ENCODE results near the gene ABCF2. TPM values are rescaled to one million over a fixed set of nuclear protein-coding genes. Genes with fewer than 3 reads are reported as not detected.

Gene ABCF2
- polyA plus RNA-seq, 1 donor (not counting 4 experiments of a cell fraction or from before 2014, with no cell fraction given) = 33.3 TPM

DNA sequence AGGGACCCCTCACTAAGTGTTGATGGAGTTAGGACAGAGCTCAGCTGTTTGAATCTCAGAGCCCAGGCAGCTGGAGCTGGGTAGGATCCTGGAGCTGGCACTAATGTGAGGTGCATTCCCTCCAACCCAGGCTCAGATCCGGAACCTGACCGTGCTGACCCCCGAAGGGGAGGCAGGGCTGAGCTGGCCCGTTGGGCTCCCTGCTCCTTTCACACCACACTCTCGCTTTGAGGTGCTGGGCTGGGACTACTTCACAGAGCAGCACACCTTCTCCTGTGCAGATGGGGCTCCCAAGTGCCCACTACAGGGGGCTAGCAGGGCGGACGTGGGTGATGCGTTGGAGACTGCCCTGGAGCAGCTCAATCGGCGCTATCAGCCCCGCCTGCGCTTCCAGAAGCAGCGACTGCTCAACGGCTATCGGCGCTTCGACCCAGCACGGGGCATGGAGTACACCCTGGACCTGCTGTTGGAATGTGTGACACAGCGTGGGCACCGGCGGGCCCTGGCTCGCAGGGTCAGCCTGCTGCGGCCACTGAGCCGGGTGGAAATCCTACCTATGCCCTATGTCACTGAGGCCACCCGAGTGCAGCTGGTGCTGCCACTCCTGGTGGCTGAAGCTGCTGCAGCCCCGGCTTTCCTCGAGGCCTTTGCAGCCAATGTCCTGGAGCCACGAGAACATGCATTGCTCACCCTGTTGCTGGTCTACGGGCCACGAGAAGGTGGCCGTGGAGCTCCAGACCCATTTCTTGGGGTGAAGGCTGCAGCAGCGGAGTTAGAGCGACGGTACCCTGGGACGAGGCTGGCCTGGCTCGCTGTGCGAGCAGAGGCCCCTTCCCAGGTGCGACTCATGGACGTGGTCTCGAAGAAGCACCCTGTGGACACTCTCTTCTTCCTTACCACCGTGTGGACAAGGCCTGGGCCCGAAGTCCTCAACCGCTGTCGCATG is 10.5 kb upstream of the ABCF2 start:
- Histone ChIP-seq H2AFZ (ENCODE audit: control insufficient read depth, low read length) (no peak overlapping the region), H3K27ac (ENCODE audit: control insufficient read depth, insufficient read depth, low read length) (no peak overlapping the region), H3K9me1 (ENCODE audit: control insufficient read depth, extremely low read depth, insufficient read depth, low read length) (no peaks in the 10 kb centered on the region), H3K9me3 (ENCODE audit: control insufficient read depth, low read depth, low read length) (no peaks in the 10 kb centered on the region), H4K20me1 (ENCODE audit: control insufficient read depth, extremely low read depth, insufficient read depth, low read length) (peaks cover 8% of the 10 kb centered on the region), H3K79me2 (ENCODE audit: control insufficient read depth, insufficient read depth, low read length) (peaks cover 45% of the 10 kb centered on the region), H3K4me1 (ENCODE audit: control insufficient read depth, extremely low read depth, insufficient read depth, low read length) (peaks cover 7% of the 10 kb centered on the region), H3K9ac (ENCODE audit: control insufficient read depth, extremely low read depth, insufficient read depth, low read length) (no peak overlapping the region), H3K27me3 (ENCODE audit: control insufficient read depth, extremely low read depth, insufficient read depth, low read length) (no peaks in the 10 kb centered on the region), H3K4me2 (ENCODE audit: control insufficient read depth, extremely low read depth, insufficient read depth, low read depth, low read length) (no peak overlapping the region), H3K36me3 (ENCODE audit: control insufficient read depth in 2 of 2, extremely low read depth in 1 of 2, insufficient read depth in 2 of 2, low read length in 2 of 2) (peaks cover 18 to 35% of the 10 kb centered on the region in 2 experiments), H3K4me3 (ENCODE audit: control insufficient read depth in 2 of 3, extremely low read depth in 1 of 3, insufficient read depth in 2 of 3, low read depth in 1 of 3, low read length in 3 of 3) (no peak overlapping the region)
- dilution Hi-C loops (cut with MboI; ENCODE audit: extremely low pct_ligation_motif_present, low sequenced_read_pairs) = no loop called here
- DNase-seq (ENCODE audit: low read depth, low spot score) = no peak
- TF ChIP-seq EZH2 (IDR thresholded peaks at IDR 0.05; ENCODE audit: low read length) = no peak
- TF ChIP-seq, protein P1, sequence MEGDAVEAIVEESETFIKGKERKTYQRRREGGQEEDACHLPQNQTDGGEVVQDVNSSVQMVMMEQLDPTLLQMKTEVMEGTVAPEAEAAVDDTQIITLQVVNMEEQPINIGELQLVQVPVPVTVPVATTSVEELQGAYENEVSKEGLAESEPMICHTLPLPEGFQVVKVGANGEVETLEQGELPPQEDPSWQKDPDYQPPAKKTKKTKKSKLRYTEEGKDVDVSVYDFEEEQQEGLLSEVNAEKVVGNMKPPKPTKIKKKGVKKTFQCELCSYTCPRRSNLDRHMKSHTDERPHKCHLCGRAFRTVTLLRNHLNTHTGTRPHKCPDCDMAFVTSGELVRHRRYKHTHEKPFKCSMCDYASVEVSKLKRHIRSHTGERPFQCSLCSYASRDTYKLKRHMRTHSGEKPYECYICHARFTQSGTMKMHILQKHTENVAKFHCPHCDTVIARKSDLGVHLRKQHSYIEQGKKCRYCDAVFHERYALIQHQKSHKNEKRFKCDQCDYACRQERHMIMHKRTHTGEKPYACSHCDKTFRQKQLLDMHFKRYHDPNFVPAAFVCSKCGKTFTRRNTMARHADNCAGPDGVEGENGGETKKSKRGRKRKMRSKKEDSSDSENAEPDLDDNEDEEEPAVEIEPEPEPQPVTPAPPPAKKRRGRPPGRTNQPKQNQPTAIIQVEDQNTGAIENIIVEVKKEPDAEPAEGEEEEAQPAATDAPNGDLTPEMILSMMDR (optimal IDR thresholded peaks at IDR 0.05 in 1 of 3, IDR thresholded peaks at IDR 0.05 in 1 of 3, conservative IDR thresholded peaks at IDR 0.05 in 1 of 3; ENCODE audit: extremely low read depth in 1 of 3, insufficient read depth in 2 of 3, low read length in 3 of 3) = no peak
- no peak for FAIRE-seq

DNA sequence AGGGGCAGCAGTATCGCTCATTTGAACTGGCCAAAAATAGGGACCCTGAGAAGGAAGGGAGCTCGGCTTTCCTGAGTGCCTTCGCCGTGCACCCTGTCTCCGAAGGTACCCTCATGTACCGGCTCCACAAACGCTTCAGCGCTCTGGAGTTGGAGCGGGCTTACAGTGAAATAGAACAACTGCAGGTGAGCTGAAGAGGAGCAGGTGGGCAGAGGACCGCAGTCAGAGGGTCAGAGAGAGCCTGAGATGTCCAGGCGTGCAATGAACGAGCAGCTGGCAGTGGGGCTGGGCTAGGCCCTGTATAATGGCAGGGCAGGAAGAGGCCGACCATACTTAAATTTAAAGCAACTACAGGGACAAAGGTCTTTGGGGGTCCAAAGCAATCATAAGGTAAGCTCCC is 9.4 kb upstream of the ABCF2 start:
- no peaks in the 10 kb centered on the region for H3K9me3 ChIP-seq (ENCODE audit: control insufficient read depth, low read depth, low read length)
- no peak overlapping the region for H3K27ac ChIP-seq (ENCODE audit: control insufficient read depth, insufficient read depth, low read length)
- H3K27me3 ChIP-seq (ENCODE audit: control insufficient read depth, extremely low read depth, insufficient read depth, low read length) = no peaks in the 10 kb centered on the region
- no peak overlapping the region for H3K4me2 ChIP-seq (ENCODE audit: control insufficient read depth, extremely low read depth, insufficient read depth, low read depth, low read length)
- H3K4me3 ChIP-seq (ENCODE audit: control insufficient read depth in 2 of 3, extremely low read depth in 1 of 3, insufficient read depth in 2 of 3, low read depth in 1 of 3, low read length in 3 of 3) = no peak overlapping the region
- no peak overlapping the region for H2AFZ ChIP-seq (ENCODE audit: control insufficient read depth, low read length)
- H3K36me3 ChIP-seq (ENCODE audit: control insufficient read depth in 2 of 2, extremely low read depth in 1 of 2, insufficient read depth in 2 of 2, low read length in 2 of 2) = peaks cover 18 to 35% of the 10 kb centered on the region in 2 experiments
- dilution Hi-C loops (cut with MboI; ENCODE audit: extremely low pct_ligation_motif_present, low sequenced_read_pairs) = no loop called here
- no peak overlapping the region for H3K9ac ChIP-seq (ENCODE audit: control insufficient read depth, extremely low read depth, insufficient read depth, low read length)
- H3K79me2 ChIP-seq (ENCODE audit: control insufficient read depth, insufficient read depth, low read length) = peaks cover 48% of the 10 kb centered on the region
- H3K9me1 ChIP-seq (ENCODE audit: control insufficient read depth, extremely low read depth, insufficient read depth, low read length) = no peaks in the 10 kb centered on the region
- TF ChIP-seq, protein P1 (optimal IDR thresholded peaks at IDR 0.05 in 1 of 3, IDR thresholded peaks at IDR 0.05 in 1 of 3, conservative IDR thresholded peaks at IDR 0.05 in 1 of 3; ENCODE audit: extremely low read depth in 1 of 3, insufficient read depth in 2 of 3, low read length in 3 of 3) = no peak
- no peak for TF ChIP-seq EZH2 (IDR thresholded peaks at IDR 0.05; ENCODE audit: low read length)
- H4K20me1 ChIP-seq (ENCODE audit: control insufficient read depth, extremely low read depth, insufficient read depth, low read length) = peaks cover 8% of the 10 kb centered on the region
- H3K4me1 ChIP-seq (ENCODE audit: control insufficient read depth, extremely low read depth, insufficient read depth, low read length) = peaks cover 14% of the 10 kb centered on the region
- DNase-seq (ENCODE audit: low read depth, low spot score) (no peak), FAIRE-seq (no peak)

Data from keratinocyte (primary cell).